HG02870 (cell line): ENCODE data around the gene SLC16A7.

ENCODE experiments used
- ATAC-seq: cut with Tn5 transposase; IDR thresholded peaks from one replicate; pipeline ENCODE4 v1.9.1; 2021; ENCODE audit warnings: mild to moderate bottlenecking, moderate library complexity; ENCODE audit not compliant: unreplicated experiment

Gene SLC16A7

DNA sequence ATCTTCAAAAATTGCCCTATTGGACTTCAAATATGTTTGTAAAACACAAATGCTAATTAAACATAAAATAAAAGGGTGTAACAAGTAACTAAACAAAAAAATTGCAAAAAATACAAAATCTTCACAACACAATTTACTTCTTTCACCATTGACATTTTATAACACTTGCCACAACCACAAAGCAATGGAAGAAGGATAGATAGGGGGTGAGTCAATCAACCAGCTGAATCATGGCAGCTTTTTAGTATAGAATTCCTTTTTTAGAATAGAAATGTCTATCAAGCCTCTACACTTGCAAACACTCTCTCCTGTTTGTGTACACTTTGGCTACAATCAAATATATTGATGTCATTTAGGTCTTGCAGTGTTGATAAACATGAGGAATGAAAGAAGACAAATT lies 232.7 kb downstream of the SLC16A7 start:
- no peak for ATAC-seq

DNA sequence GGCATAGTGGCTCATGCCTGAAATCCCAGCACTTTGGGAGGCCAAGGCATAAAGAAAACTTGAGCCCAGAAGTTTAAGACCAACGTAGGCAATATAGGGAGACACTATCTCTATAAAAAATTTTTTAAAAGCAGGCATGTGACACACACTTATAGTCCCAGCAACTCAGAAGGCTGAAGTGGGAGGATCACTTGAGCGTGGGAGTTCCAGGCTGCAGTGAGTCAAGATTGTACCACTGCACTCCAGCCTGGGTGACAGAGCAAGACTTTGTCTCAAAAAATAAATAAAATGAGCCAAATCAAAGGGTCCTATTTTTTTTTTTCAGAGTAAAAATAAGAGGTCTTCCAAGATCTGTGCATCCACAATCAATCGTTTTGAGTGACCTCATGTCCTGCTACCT lies 237.6 kb downstream of the SLC16A7 start:
- no peak for ATAC-seq

DNA sequence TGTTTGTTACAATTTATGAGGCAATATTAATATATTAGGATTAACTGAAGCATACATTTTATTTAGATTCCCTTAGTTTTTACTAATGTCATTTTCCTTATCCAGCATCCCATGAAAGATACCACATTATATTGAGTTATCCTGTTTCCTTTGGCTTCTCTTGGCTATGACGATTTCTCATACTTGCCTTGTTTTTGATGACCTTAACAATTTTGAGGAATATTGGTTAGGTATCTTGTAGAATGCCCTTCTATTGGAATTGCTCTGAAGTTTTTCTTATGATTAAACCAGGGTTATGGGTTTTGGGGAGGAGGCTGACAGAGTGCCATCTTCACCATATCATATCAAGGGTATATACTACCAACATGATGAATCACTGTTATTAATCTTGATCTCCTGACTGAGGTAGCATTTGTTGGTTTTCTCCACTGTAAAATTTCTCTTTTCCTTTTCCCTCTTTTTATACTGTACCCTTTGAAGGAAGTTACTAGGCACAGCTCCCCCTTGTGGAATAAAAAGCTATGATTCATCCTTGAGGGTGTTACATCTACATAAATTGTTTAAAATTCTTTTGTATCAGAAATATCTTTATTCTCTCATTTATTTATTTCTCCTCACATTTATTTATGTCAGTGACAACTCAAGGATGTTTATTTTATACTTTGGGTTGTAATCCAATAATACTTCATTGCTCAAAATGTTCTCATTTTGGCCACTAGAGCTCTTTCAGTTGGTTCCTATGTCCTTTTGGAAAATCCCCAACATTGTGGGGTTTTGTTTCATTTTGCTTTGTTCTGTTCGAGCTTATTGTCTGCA lies 239.0 kb downstream of the SLC16A7 start:
- ATAC-seq: no peak
